ENCODE measurements around the gene NUDT4.
"Not testable (repeated sequence)": the region's sequence is repeated elsewhere in the genome, so short reads cannot be mapped to it uniquely, and the experiment has no call there.

The NUDT4 gene

GRCh38 chr12:93429448-93429847, 51.7 kb downstream of the NUDT4 start:
- DNase-seq (ENCODE audit: low read depth in 2 of 2) = no peak

- no peak for DNase-seq (ENCODE audit: low read depth in 2 of 2)
Observed at GRCh38 chr12:93429852-93430251, 52.1 kb downstream of the NUDT4 start.

GRCh38 chr12:93430280-93430679, 52.6 kb downstream of the NUDT4 start:
- no peak for DNase-seq (ENCODE audit: low read depth in 2 of 2)

GRCh38 chr12:93432031-93432430, 54.3 kb downstream of the NUDT4 start:
- not testable (repeated sequence) for DNase-seq (ENCODE audit: low read depth in 2 of 2)

GRCh38 chr12:93434256-93434865, 56.6 kb downstream of the NUDT4 start:
- no peak for DNase-seq (ENCODE audit: low read depth in 2 of 2)

GRCh38 chr12:93438266-93439050, 60.7 kb downstream of the NUDT4 start:
- DNase-seq (ENCODE audit: low read depth in 2 of 2) = no peak

- DNase-seq (ENCODE audit: low read depth in 2 of 2) = no peak
Observed at GRCh38 chr12:93440043-93440835, 62.5 kb downstream of the NUDT4 start.

GRCh38 chr12:93441081-93441616, 63.4 kb downstream of the NUDT4 start:
- DNase-seq (ENCODE audit: low read depth in 2 of 2) = no peak

GRCh38 chr12:93441617-93442410, 64.1 kb downstream of the NUDT4 start, which contains the start of gene UBE2N:
UBE2N (minus strand) TSS chr12:93441947; CDS start chr12:93441884, 63 bp downstream.
- DNase-seq (ENCODE audit: low read depth in 2 of 2) = peak; percentile 82 to 94

GRCh38 chr12:93442411-93443340, 65.0 kb downstream of the NUDT4 start:
- no peak for DNase-seq (ENCODE audit: low read depth in 2 of 2)

GRCh38 chr12:93443576-93443975, 65.9 kb downstream of the NUDT4 start:
- DNase-seq (ENCODE audit: low read depth in 2 of 2) = no peak

GRCh38 chr12:93447555-93448290, 70.0 kb downstream of the NUDT4 start:
- no peak for DNase-seq (ENCODE audit: low read depth in 2 of 2)

- DNase-seq (ENCODE audit: low read depth in 2 of 2) = no peak
Observed at GRCh38 chr12:93448796-93449195, 71.1 kb downstream of the NUDT4 start.

GRCh38 chr12:93449277-93449676, 71.6 kb downstream of the NUDT4 start:
- no peak for DNase-seq (ENCODE audit: low read depth in 2 of 2)

GRCh38 chr12:93451423-93452158, 73.9 kb downstream of the NUDT4 start:
- no peak for DNase-seq (ENCODE audit: low read depth in 2 of 2)

- DNase-seq (ENCODE audit: low read depth in 2 of 2) = no peak
Observed at GRCh38 chr12:93453633-93454032, 75.9 kb downstream of the NUDT4 start.

GRCh38 chr12:93456077-93456476, 78.4 kb downstream of the NUDT4 start:
- DNase-seq (ENCODE audit: low read depth in 2 of 2) = no peak
